GM19043 (cell line): ENCODE measurements around the gene PPHLN1.

Experiments used
- ATAC-seq: cut with Tn5 transposase; IDR thresholded peaks from one replicate; pipeline ENCODE4 v1.9.1; 2021; ENCODE audit warnings: low read depth; ENCODE audit not compliant: unreplicated experiment

The PPHLN1 gene

DNA sequence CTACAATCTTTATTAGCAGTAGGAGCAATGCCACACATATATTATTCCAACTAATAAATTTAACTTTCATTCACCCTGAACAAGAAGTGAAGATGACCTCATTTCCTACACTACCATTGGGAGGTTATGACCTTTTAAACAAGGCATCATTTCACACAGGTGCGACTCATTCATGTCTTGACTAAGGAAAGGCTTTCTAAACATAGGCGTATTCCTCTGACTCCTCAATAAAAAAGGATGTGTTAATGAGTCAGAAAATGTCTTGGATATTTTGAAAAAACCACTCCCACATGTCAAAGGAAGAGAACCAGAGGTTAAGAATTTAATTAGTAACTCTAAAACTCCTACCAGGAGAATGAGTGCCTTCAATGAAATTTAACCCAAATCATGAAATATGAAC, 148.4 kb downstream of the PPHLN1 start:
- no peak for ATAC-seq

DNA sequence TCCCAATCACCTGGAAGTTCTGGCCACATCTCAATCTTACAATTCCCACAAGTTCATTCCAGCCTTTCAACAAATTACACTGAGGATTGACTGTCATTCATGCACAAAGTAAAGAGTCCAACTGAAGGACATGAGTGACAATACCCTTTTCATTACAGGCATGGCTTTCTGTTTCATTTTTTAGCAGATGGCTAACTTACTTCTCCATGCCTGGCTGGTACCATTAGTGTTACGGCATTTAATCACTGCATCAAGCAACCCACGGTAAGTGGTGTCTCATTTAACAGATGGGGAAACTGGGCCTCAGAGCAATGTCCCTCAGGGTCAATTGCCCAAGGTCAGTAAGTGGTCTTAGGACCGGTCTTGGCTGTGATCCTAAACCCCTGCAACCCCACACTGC, 149.1 kb downstream of the PPHLN1 start:
- no peak for ATAC-seq

DNA sequence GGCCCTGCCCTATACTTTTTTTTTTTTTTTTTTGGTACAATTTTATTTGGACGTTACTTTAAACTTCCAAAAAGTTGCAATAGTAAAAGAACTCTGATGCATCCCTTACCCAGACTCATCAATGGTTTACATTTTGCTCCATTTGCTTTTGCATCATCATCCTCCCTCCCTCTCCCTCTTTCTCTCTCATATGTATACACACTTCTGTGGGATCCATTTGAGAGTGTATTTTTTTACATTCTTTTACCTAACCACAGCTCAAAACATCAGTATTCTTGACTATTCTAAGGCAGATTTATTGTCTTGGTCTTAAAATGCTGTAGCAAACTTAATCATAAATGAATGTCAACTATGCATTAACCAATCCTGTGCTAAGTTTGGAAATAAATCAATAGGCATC, 152.0 kb downstream of the PPHLN1 start:
- no peak for ATAC-seq

DNA sequence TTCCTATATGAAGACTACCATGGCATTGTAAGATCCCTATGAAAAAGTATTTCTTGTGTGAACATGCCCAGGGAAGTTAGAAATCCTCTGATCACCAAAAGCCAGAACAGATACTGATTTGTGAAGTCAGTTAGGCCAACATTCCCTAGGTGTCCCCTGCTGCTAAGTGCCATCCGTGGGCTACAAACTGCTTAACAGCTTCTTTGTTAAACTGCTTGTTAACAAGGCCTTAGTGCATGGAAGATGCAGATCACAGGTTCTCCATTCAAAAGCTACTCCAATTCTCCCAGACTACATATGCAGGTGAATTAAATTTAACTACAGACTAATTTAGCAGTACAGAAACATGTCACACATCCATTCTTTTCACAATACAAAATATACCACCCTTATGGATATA, 155.4 kb downstream of the PPHLN1 start:
- ATAC-seq, result no peak

DNA sequence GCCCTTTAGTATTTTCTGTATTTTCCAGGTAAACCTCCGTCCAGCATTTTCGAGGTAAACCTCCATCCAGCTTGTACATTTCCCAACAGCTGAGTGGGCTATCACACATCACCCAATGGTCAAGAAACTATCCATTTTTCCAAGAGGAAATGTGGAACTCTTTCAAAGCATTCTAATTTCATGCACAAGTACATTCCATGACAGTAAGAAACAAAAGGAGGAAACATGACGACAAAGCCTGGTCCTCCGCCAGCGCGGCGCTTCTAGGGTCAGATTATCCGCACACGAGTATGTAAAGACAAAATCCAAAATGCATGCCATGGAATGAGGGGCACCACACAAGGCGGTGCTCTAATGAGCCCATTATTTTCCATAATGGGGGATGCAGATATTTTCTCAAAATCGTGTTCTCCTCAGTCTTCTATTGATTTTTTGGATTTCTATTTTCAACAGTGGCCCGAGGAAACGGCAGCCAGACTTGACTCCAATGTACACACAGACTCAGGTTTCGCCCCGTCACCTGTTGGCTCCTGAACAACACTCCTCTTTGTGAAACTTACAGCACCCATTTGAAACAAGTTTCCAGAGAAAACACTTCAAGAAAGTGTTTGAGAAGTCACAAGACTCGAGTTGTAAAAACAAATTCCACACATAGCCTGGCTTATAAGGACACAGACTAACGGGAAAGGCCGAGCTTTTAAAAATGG, 156.2 kb downstream of the PPHLN1 start:
- no peak for ATAC-seq

DNA sequence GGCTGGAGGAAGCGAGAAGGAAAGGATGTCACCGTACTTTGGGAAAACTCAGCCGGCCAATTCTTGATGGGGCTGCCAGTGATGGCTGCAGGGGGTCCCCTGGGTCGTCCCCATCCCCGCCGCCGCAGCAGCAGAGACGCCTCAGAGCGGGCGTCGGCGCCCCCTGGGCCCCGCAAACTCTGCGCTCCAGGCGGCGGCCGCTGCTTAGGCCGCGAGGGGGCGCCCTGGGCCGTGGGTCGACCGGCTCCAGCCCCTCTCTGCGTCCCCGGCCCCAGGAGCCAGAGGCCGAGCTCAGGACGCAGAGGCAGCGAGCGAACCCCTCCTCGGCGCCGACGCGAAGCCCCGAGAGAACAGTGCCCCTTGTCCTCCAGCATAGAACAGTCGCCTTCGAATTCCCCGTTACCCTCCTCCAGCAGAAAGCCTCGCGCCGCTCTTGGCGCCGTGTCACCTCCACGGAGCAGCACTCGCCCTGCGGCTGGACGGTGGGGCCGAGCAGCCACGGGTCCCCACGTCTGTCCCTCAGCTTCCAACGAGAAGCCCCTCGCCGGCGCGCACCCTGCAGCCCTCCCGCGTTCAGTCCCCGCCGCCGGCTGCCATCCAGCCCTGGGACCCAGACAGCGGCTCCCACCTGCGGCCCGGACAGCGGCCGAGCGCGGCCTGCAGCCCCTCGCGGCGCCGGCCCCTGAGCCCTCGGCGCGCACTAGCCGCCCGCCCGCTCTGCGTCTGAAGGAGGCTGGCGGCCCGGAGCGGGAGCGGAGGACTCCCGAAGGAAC, 157.0 kb downstream of the PPHLN1 start:
- peak; percentile 77 for ATAC-seq

DNA sequence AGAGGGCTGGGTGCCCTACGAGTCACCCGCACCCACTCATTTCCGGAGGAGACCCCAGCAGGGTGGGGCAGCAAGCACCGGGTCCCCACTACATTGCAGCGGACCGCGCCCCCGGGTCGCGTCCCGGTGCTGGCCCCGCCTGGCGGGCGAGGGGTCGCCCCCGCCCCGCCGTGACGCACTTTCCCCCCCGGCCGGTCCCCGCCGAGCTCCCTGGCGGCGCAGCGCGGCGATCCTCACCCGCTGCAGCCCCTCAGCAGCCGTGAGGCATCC, 157.5 kb downstream of the PPHLN1 start:
- ATAC-seq, result peak; percentile 14

DNA sequence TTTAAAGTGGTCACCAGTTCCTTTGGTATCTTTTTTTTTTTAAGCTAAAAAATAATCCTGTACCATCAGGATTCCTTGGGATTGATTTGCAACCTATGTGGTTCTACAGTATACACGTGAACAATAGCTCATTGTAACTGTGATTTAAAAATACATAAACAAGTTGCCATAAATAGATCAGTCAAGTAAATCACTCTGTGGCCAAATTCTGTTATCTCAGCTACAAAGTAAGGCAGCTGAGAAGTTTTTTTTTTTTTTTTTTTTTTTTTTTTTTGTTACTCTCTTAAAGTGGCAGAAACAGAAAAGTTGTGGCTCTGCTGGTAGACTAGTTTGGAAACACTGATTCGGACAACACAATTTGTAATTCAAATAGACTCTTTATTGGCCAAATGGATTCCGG, 159.0 kb downstream of the PPHLN1 start:
- no peak for ATAC-seq

DNA sequence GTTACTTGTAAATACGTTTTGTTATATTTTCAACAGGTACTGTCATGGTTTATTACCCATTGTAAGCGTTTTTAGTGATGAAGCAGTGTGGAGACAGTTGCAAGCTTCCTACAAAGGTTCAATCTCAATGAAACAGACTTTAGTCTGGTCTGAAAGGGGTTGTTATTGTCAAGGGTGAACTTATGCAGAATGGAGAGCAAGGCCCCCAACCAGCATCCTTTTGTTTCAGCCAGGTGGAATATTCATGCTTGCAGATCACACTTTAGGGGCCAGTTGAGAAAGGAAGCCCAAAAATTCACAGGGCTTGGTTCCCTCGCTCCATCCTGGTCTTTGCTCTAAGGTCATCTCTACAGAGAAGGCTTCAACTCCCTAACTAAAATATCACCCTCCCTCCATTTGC, 159.9 kb downstream of the PPHLN1 start:
- ATAC-seq, result no peak

DNA sequence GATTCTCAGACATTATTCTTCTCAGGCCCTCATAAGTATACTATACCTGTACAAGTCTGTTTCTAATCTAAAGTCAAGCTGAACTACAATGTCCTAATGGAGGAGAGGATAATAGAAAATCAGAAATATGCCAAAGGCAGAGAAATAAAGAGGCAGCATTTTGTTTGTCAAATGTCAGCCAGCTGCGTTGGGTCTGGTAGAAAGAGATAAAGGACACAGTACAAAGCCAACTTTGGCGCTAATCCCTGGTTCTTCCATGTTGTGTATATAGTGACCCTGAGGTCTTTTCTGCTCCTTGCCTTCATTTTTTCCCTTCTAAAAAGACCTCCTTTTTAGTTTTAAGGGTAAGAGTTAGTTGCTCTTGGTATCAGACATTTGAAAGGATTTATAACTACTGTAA, 160.4 kb downstream of the PPHLN1 start:
- no peak for ATAC-seq

DNA sequence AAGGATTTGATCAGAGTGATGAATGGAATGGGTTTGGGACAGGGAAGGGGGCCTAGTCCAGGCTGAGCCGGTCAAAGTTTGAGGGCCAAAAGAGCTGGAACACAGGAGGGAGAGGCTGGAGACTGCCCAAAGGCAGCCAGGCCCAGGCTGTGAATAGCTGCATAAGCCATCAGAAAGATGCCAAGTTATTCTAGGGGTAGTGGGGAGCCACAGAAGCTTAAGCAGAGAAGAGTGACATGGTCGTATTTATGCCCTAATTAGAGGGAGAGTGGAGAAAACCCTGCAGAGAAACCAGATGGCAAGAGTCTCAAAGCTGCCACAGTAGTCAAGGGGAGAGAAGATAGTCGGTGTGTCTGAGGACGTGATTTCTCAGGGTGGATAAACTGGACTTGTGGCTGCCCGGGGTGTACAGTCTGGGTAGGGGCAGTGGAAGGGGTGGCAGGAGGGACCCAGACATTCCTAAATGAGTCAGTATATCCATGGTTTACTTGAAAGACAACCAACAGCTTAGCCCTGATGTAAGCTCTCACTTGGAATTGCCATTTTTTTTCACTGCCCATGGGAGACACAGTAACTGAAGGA, 164.4 kb downstream of the PPHLN1 start:
- ATAC-seq, result no peak
